Heart left ventricle (tissue), 16 donors: ENCODE results near the gene HHIP. TPM values are rescaled to one million over a fixed set of nuclear protein-coding genes. Genes with fewer than 3 reads are reported as not detected.

Source experiments
- ATAC-seq, 4 donors: fragments of 200-7000 bp; cut with Tn5 transposase; one replicate each; pipeline ENCODE4 v1.9.1; 2020 to 2022; ENCODE audit warnings: moderate library complexity in 4 of 4, mild to moderate bottlenecking in 3 of 4, moderate number of reproducible peaks in 1 of 4
- DNase-seq, 5 donors: peaks; one replicate each; pipeline ENCODE4 v3.0.0-alpha.2; 2020
- H3K27ac ChIP-seq, 12 donors: fragments of 200-600 bp; sonication (generic) in 4 of 12; one replicate each; pipeline versions ENCODE4 v1.5.0 to v1.8.0; 2016 to 2022; ENCODE audit warnings: mild to moderate bottlenecking in 2 of 12
- H3K27me3 ChIP-seq, 9 donors: fragments of 200-600 bp; sonication (generic) in 2 of 9; one replicate each; pipeline versions ENCODE4 v1.5.1 to v1.8.0; 2016 to 2022; ENCODE audit warnings: mild to moderate bottlenecking in 3 of 9
- H3K36me3 ChIP-seq, 9 donors: fragments of 200-600 bp; sonication (generic) in 2 of 9; one replicate each; pipeline versions ENCODE4 v1.5.0 to v1.8.0; 2018 to 2022; ENCODE audit warnings: mild to moderate bottlenecking in 2 of 9
- H3K4me1 ChIP-seq, 12 donors: fragments of 200-600 bp; sonication (generic) in 4 of 12; one replicate each; pipeline versions ENCODE4 v1.5.0 to v1.8.0; 2016 to 2022; ENCODE audit warnings: mild to moderate bottlenecking in 3 of 12
- H3K4me3 ChIP-seq, 12 donors: fragments of 200-600 bp; sonication (generic) in 4 of 12; one replicate each; pipeline versions ENCODE4 v1.5.0 to v1.8.0; 2017 to 2022; ENCODE audit warnings: mild to moderate bottlenecking in 9 of 12, moderate library complexity in 4 of 12
- H3K9me3 ChIP-seq, 12 donors: fragments of 200-600 bp; sonication (generic) in 4 of 12; one replicate each; pipeline versions ENCODE4 v1.5.0 to v1.8.0; 2016 to 2022; ENCODE audit warnings: mild to moderate bottlenecking in 1 of 12
- POLR2A ChIP-seq, 2 donors: fragments of 450-650 bp; IDR thresholded peaks; one replicate each; pipeline ENCODE4 v1.6.1; 2017; ENCODE audit warnings: antibody characterized with exemption in 2 of 2, mild to moderate bottlenecking in 2 of 2, moderate library complexity in 2 of 2
- WGBS, 4 donors: extraction: QIAGEN DNeasy Blood & Tissue Kit in 2 of 4; methylation state at CpG; one replicate each; pipeline versions ENCODE4 v1.1.5 to v1.1.7; 2013 to 2018; 5-methylcytosine and 5-hydroxymethylcytosine counted together
- intact Hi-C, 10 donors: fragments of 100-400 bp; cut with DNase I; formaldehyde crosslinking; loops; one replicate each; pipeline versions ENCODE4 v1.11.1 to v1.14.2; 2022
- polyA plus RNA-seq, 2 donors: library from polyadenylated mRNA; stranded (reverse); fragments of 200-250 nt; gene quantifications; one replicate each; pipeline ENCODE4 v1.2.3, GENCODE V29; 2013
- total RNA-seq, 9 donors: library from RNA; depleted of rRNA in 2 of 9; stranded (reverse); fragments of >200 nt in 2 of 9; fragmentation: NEBNext Ultra II Directional in 3 of 9; extraction: Animal tissue kit (Norgen Biotek cat#: 25700) in 3 of 9; gene quantifications; one replicate each; pipeline versions ENCODE4 v1.1.0 to v1.2.4, GENCODE V29; 2016 to 2023
- TF ChIP-seq, protein P1 (sequence below), 12 donors: fragments of 200-600 bp; sonication (generic) in 4 of 12; IDR thresholded peaks; one replicate each; pipeline versions ENCODE4 v1.5.0 to v1.8.0; 2018 to 2022; ENCODE audit warnings: antibody characterized with exemption in 12 of 12, mild to moderate bottlenecking in 5 of 12
- donor health status: ischemic (EF 13 %, LVEDD 7.1; RV severe dilation, severe dysfunction).
- donor health status: healthy with polysubstance abuse.
- donor health status: DM: no; HTN: yes; CAD: no.
- donor health status: DM: no; HTN: no; CAD: no.
- donor health status: ischemic (EF 25% LVEDD 6.9; RV normal size, moderate dysfunction).
- donor health status: ischemic (EF 25% LVEDD 5.7; RV mildly dilated, moderate dysfunction).
- donor health status: healthy.
- donor health status: DM: yes; HTN: yes; CAD: no.
- donor health status: ischemic (EF 35%, LVEDD 5.7; RV mildly dilated, moderate dysfunction).
- donor health status: nonischemic (EF 11% LVEDD 7.7; RV severe dilation, severe dysfunction).
- donor health status: DM: yes; HTN: yes; CAD: no.
- donor health status: PGD.
- donor health status: ischemic (EF 29% LVEDD 5.4; RV normal size, mild dysfunction).
- donor health status: nonischemic (EF 23%, LVEDD 6.1; RV moderate dilation, normal function).

Gene HHIP
- total and polyA plus RNA-seq, 11 donors = 0.04 to 3.8 (median 0.05) TPM; not detected in 6

DNA sequence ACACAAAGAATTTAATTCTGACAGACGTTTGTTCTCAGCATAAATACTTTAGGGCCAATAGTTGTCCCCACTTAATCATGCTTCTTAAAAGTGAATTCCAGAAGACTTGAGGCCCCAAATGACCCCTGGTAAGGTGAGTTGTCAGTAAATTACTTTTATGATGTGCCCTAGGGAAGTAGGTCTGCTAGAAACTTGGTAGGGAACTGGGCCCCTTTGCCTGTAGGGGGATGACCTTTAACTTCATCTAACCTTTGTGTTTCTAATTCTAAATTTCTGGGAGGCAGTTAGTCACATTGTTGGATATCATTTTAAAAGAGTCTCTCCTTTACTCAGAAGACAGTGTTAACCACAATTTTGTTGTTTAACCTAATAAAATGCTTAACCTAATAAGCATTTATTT is 28.8 kb downstream of the HHIP start:
- intact Hi-C loops = no loop called here
- whole genome bisulfite sequencing, 4 donors = 58 to 75% (median 65%) methylated on average over 1 of the region's 1 CpG
- TF ChIP-seq, protein P1, sequence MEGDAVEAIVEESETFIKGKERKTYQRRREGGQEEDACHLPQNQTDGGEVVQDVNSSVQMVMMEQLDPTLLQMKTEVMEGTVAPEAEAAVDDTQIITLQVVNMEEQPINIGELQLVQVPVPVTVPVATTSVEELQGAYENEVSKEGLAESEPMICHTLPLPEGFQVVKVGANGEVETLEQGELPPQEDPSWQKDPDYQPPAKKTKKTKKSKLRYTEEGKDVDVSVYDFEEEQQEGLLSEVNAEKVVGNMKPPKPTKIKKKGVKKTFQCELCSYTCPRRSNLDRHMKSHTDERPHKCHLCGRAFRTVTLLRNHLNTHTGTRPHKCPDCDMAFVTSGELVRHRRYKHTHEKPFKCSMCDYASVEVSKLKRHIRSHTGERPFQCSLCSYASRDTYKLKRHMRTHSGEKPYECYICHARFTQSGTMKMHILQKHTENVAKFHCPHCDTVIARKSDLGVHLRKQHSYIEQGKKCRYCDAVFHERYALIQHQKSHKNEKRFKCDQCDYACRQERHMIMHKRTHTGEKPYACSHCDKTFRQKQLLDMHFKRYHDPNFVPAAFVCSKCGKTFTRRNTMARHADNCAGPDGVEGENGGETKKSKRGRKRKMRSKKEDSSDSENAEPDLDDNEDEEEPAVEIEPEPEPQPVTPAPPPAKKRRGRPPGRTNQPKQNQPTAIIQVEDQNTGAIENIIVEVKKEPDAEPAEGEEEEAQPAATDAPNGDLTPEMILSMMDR (IDR thresholded peaks at IDR 0.05) = no peak
- TF ChIP-seq POLR2A (IDR thresholded peaks at IDR 0.05) = no peak
- Histone ChIP-seq H3K36me3 (no peaks in the 10 kb centered on the region), H3K4me1 (no peaks in the 10 kb centered on the region), H3K27ac (no peak overlapping the region), H3K27me3 (no peaks in the 10 kb centered on the region), H3K4me3 (no peak overlapping the region), H3K9me3 (no peaks in the 10 kb centered on the region)
- no peak for DNase-seq
- no peak for ATAC-seq

DNA sequence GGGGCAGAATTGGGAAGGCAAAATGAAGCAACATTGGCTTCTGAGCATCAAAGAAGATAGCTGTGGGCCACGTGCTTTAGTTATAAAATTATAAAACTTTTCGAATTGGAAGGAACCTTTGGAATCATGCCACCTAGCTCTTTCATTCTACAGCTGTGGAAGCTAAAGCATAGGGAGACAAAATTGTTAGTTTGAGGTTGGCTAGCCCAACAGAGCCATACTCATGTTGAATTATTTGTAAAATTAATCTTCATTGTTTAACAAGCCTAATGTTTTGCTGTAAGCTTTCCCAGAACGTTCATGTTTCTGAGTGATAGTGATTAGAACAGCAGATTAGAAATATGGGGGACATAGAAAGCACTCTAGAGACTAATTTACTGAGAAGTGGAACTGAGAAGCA is 35.9 kb downstream of the HHIP start:
- Histone ChIP-seq H3K9me3 (no peaks in the 10 kb centered on the region), H3K27ac (no peak overlapping the region), H3K4me3 (no peak overlapping the region), H3K27me3 (no peaks in the 10 kb centered on the region), H3K4me1 (no peaks in the 10 kb centered on the region), H3K36me3 (no peaks in the 10 kb centered on the region)
- ATAC-seq = no peak
- 56 to 67% (median 57%) methylated on average over 3 of the region's 3 CpGs for WGBS, 4 donors
- DNase-seq = no peak
- TF ChIP-seq POLR2A (IDR thresholded peaks at IDR 0.05) = no peak
- TF ChIP-seq, protein P1 (IDR thresholded peaks at IDR 0.05) = no peak
- intact Hi-C loops = no loop called here

DNA sequence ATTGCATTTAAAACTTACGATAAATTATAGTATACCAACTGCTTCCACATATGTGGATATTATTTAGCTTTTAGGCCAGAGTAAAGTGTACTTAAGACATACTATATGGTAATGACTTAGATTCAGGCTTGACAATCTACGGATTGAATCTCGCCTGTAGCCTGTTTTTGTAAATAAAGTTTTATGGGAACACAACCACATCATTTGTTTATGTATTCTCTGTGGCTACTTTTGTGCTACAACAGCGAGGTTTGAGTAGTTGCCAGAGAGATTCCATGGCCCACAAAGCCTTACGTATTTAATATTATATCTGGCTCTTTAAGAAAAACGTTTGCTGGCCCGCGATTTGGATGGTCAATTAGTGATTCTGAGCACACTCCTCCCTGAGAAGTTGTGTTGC is 37.6 kb downstream of the HHIP start:
- WGBS, 4 donors = 93 to 96% (median 95%) methylated on average over 8 of the region's 8 CpGs
- ATAC-seq = no peak
- H3K4me3 ChIP-seq = no peak overlapping the region
- no peaks in the 10 kb centered on the region for H3K36me3 ChIP-seq
- no peak for DNase-seq
- no peaks in the 10 kb centered on the region for H3K9me3 ChIP-seq
- intact Hi-C loops = no loop called here
- H3K27me3 ChIP-seq = no peaks in the 10 kb centered on the region
- TF ChIP-seq, protein P1 (IDR thresholded peaks at IDR 0.05) = no peak
- no peak for TF ChIP-seq POLR2A (IDR thresholded peaks at IDR 0.05)
- no peaks in the 10 kb centered on the region for H3K4me1 ChIP-seq
- H3K27ac ChIP-seq = no peak overlapping the region

DNA sequence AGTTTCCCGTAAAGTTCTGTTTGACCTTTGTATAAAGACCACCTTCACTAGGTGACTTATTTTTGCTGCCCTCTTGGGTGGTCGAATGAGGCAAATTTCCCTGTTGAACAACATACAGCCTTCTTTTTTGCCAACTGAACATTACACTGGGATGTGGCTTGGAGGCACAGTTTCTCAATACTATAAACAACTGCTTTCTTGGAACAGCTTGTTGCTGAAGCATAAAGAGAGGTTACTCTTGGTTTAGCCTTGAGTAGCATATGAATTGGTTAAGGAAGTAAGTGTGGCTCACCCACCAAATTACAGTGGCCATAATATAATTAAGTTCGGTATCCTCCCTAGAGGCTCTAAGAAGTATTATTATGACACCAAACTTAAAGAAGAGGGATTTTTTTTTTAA is 40.0 kb downstream of the HHIP start:
- DNase-seq (no peak), ATAC-seq (no peak)
- 86 to 89% (median 87%) methylated on average over 3 of the region's 3 CpGs for WGBS, 4 donors
- H3K4me1 ChIP-seq = no peaks in the 10 kb centered on the region
- intact Hi-C loops = no loop called here
- no peaks in the 10 kb centered on the region for H3K36me3 ChIP-seq
- H3K27me3 ChIP-seq = no peaks in the 10 kb centered on the region
- H3K4me3 ChIP-seq = no peak overlapping the region
- H3K27ac ChIP-seq = no peak overlapping the region
- TF ChIP-seq POLR2A (IDR thresholded peaks at IDR 0.05) = no peak
- TF ChIP-seq, protein P1 (IDR thresholded peaks at IDR 0.05) = no peak
- no peaks in the 10 kb centered on the region for H3K9me3 ChIP-seq
